CD4-positive, alpha-beta T cell treated with Interleukin-4 for 4 hours (primary cell): ENCODE data around the gene RERE.

Source experiments
- DNase-seq: peaks from one replicate; pipeline ENCODE4 v3.0.0-alpha.2; 2020

Gene RERE

DNA sequence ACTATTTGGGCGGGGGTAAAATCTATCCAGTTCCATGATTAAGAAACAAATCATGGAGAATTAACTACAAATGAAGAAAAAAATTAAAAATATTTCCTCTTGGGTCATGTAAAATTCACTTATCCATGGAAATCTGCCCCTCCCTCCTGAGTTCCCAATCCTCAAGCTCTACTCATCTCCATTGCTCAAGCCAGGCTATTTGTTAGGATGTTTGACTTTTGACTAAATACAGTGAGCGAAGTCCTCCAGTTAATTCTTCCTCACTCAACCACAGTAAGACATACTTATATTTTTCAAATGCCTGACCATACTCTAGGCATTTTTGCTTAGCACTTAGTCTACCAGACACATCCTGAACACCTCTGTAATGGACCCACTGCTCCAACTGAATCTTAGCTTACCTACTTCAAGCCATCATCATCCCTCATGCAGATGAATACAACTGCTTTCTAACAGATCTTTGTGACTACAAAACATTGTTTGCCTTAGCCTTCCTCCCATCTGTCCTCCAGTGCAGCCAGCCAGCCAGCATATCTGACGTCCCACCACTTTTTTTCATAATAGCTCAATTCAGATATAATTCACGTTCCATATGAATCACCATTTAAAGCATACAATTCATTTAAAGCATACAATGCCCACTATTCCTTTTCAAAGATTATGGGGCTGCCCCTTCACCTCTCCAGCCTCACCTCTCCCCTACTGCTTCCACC, 154.2 kb downstream of the RERE start:
- no peak for DNase-seq

DNA sequence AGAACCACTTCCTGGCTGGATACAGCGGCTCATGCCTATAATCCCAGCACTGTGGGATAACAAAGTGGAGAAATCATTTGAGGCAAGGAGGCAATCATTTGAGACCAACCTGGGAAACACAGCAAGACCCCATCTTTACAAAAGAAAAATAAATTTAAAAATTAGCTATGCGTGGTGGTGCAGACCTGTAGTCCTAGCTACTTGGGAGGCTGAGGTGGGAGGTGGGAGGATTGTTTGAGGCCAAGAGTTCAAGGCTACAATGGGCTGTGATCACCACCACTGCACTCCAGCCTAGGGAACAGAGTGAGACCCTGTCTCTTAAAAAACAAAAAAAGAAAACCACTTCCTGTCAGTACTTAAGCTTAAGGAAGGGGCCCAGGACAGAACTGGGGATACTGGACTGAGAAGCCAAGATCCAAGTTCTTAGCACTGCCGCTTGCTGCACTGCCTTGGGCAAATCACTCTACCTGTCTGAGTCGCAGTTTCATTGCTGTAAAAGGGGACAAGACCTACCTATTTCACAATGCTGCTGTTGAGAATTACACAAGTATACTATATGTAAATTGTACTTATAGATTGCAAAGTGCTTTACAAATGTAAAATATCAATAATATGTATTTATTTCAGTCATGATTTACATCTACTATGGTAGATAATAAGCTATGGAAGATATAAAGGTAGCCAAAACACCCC, 154.9 kb downstream of the RERE start:
- no peak for DNase-seq

GRCh38 chr1:8661185-8662110, 156.0 kb downstream of the RERE start:
- DNase-seq, result peak; percentile 24

GRCh38 chr1:8660411-8660828, 157.0 kb downstream of the RERE start:
- no peak for DNase-seq

DNA sequence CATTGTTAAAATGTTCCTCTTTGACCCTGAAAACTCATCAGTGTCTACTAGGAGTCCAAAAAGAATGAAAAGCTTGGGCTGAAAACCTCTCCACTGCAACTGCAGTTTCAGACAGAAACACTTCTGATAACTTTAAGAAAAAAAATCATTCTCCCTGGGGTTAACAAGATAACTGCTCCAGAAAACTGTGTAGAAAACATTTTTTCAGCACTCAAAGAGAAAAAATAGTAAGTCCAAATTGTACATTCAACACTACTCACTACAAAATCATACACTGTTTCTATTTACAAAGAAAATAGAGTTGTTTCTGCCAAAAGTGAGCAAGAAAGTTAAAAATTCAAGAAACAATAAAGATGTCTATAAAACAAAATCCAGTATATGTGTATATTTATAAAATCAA, 157.8 kb downstream of the RERE start:
- DNase-seq, result no peak

DNA sequence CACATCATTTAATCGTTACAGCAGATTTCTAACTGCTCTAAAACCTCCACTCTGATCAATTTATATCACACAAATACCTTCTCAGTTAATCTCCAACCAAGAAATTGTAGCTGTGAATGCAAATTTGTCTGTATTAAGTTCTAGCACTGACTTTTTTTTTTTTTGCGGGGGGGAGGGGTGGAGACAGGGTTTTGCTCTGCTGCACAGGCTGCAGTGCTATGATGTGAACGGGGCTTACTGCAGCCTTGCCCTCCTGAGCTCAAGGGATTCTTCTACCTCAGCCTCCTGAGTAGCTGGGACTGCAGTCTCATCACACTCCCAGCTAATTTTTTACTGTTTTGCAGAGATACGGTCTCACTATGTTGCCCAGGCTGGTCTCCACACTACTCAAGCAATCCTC, 163.6 kb downstream of the RERE start:
- no peak for DNase-seq

DNA sequence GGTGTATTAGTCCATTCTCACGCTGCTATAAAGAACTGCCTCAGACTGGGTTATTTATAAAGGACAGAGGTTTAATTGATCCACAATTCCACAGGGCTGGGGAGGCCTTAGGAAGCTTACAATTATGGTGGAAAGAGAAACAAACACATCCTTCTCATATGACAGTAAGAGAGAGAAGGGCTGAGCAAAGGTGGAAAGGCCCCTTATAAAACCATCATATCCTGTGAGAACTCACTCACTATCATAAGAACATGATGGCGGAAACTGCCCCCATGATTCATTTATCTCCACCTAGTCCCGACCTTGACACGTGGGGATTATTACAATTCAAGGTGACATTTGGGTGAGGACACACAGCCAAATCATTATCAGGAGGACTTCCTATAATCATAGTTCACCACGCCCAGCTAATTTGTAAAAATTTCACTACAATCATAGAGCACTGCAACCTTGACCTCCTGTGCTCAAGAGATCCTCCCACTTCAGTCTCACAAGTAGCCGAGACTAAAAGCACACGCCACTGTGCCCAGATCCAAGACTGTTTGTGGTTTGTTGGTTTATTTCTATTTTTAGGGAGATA, 164.9 kb downstream of the RERE start:
- DNase-seq, result no peak

DNA sequence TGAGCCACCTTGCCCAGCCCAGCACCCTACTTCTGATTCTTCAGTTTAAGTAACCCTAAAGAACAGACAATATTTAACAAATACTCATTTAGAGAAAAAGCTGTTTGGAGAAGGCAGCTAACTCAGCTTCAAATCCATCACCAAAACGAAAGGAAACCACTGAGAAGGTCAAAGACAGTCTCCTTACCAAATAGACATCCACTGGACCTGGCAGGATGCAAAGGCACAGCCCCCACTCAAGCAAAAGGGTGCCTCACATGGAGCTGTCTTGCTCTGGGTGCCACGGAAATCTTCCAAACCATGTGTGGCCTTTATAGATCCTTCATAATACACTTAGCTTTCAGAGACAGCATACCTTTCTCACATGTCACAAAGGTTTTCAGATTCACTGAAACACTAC, 165.5 kb downstream of the RERE start:
- DNase-seq, result no peak

GRCh38 chr1:8651236-8651890, 166.1 kb downstream of the RERE start:
- DNase-seq, result no peak

GRCh38 chr1:8649875-8650274, 167.6 kb downstream of the RERE start:
- no peak for DNase-seq

GRCh38 chr1:8649027-8649426, 168.4 kb downstream of the RERE start:
- no peak for DNase-seq

GRCh38 chr1:8646996-8647395, 170.4 kb downstream of the RERE start:
- DNase-seq, result no peak

DNA sequence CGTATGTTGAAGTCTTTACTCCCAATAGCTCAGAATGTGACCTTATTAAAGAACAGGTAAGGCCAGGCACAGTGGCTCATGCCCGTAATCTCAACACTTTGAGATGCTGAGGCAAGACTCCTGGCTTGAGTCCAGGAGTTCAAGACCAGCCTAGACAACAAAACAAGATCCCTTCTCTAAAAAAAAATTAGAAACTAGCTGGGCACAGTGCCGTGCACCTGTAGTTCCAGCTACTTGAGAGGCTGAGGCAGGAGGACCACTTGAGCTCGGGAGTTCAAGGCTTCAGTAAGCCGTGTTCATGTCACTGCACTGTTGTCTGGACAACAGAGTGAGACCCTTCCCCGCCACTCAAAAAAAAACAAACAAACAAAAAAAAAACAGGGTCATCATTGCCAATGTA, 171.3 kb downstream of the RERE start:
- no peak for DNase-seq

DNA sequence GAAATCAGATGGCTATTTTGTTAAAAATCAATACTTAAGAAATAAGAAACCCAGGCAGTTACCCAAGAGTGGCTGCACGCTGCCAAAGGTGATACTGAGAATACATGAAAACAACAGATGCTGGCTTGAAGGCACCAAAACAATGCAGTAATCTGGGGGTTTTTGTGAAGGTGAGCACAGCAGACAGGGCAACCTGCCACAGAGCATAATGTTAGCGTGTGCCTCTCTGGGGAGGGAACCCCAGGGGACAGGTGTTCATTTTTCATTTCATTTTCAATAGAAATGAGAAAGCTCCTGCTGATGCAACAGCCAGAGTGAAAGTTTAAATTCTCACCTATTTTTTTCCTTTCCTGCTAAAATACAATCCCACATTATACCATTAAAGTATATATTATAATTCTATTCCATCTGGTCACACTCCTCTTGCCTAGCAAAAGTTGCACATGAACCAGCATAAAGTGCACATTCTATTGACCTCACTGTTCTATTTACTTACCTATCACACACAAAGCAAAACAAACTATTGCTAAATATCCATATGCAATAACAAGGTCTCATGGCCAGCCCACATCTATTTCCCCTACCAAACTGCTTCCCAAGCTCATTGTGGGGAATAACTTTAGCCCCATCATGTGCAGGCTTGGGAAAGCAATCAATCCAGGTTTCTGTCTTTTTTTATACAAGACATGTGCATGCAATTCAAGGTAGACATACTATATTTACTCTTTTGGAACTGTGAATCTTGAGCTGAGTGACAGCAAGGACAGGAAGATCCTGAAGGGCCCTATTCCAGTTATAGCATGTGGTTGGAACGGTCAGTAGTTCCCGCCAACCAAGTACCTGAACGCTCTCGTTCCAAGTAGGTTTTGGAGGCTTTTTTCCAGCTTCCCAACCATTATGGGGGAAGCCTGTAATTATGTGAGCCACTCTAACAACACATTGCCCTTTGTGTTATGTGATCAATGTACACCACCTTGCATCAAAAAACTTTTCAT, 173.6 kb downstream of the RERE start:
- no peak for DNase-seq

DNA sequence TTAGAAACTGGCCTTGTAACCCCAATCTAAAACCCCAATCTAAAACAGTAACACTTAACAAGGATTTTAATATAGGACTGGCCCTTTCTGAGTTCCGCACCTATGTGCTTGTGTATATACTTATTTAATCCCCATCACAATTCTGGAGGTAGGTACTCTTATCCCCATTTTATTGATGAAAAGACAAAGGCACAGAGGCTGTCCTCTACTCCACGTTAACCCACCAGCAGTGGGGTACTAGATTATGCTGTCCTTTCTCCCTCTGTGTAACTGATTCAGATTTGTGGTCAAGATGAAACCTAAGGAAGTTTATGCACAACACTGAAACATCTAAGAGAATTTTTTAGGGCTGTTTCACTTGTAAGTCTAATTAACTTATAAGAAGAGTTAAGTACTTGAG, 175.3 kb downstream of the RERE start:
- DNase-seq, result no peak

GRCh38 chr1:8641377-8641997, 176.0 kb downstream of the RERE start:
- no peak for DNase-seq

DNA sequence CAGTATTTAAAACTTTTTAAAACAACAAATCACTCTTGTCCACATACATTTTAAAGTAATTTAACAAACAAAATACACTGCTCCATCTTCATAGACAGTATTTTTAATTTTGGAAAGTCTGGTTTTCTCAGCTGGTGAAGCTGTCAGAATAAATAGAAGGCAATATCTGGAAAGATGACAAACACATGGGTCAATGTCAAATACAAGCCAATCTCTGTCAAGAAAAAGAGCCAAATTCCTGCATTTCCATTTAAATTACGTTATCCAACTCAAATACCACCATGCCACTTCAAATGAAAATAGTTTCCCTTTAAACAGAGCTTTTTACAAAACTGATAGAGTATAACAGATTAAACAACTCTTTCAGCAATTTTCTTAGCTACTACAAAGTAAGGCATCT, 176.5 kb downstream of the RERE start:
- DNase-seq, result no peak

- DNase-seq, result no peak
These were observed 178.3 kb downstream of the RERE start for GRCh38 chr1:8639148-8639547.

DNA sequence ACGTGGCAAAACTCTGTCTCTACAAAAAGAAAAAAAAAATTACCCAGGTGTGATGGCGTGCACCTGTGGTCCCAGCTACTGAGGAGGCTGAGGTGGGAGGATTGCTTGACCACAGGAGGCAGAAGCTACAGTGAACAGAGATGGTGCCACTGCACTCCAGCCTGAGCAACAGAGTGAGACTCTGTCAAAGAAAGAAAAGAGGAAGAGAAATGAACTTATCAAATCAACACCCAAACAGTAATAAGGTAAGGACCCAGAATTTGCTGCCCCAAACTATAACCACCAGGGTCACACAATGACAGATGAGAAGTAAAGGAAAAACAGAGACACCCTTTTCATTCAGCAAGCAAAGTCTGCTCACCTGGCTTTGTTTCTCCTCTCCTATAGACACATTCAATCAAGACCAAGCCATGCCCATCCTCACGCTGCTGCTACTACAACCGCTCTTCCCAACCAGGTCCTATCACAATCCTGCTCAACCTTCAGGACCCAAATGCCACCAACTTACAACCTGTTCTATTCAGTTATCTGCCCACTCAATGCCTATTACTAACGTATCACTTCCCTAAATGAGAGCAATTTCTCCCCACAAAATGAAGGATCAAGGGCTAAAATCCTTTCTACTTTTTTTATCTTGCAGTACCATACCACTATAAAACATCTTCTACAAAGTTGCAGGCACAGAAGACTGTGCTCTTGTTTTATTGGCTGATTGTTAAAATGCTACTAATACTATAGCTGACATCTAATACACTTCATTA, 183.5 kb downstream of the RERE start:
- no peak for DNase-seq

DNA sequence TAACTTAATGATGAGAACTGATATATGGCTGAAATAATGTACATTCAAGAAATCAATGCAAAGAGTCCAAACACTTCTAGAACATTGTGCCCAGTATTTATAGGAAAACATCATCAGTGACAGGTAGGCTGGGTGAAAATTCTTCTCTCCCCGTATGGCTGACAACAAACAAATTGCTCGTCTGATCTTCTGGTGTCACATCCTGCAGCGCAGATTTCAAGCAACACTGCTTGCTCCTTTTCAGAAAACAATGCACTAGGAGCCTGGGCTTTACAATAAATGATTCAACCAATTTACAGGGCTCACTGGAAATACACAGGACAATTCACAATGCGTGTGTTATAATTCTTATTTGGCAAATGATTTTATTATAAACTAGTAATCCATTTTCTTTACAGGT, 185.3 kb downstream of the RERE start:
- no peak for DNase-seq
